Lower leg skin (tissue), 4 donors: ENCODE results near the gene N4BP2L1. TPM values are rescaled to one million over a fixed set of nuclear protein-coding genes. Genes with fewer than 3 reads are reported as not detected.
A peak's percentile ranks its signal among the peaks of the same experiment; 100 is the strongest.

ENCODE experiments used
- DNase-seq, 2 donors: peaks; one replicate each; pipeline ENCODE4 v3.0.0-alpha.2; 2019; ENCODE audit warnings: low spot score in 2 of 2
- H3K4me3 ChIP-seq: fragments of 200-600 bp; sonication (generic); 2 replicates; pipeline ENCODE4 v1.5.1; 2017; ENCODE audit warnings: mild to moderate bottlenecking, low read depth; ENCODE audit not compliant: poor library complexity, severe bottlenecking
- CTCF ChIP-seq, 3 donors: fragments of 450-650 bp; IDR thresholded peaks; one replicate each; pipeline ENCODE4 v1.5.1; 2016; ENCODE audit warnings: antibody characterized with exemption in 3 of 3, mild to moderate bottlenecking in 3 of 3, moderate library complexity in 2 of 3
- POLR2A ChIP-seq, 2 donors: fragments of 450-650 bp; IDR thresholded peaks; one replicate each; pipeline ENCODE4 v1.6.1; 2016 to 2017; ENCODE audit warnings: antibody characterized with exemption in 2 of 2, mild to moderate bottlenecking in 1 of 2, moderate library complexity in 1 of 2
- WGBS, 2 donors: methylation state at CpG; one replicate each; pipeline ENCODE4 v1.1.5; 2018; 5-methylcytosine and 5-hydroxymethylcytosine counted together
- intact Hi-C: fragments of 100-400 bp; cut with DNase I; formaldehyde crosslinking; loops from one replicate; pipeline ENCODE4 v1.15.0; 2023; ENCODE audit warnings: low total_unique reads
- total RNA-seq, 4 donors: library from RNA; depleted of rRNA; stranded (reverse); fragments of >200 nt; gene quantifications; one replicate each; pipeline ENCODE4 v1.1.0, GENCODE V29; 2016

The N4BP2L1 gene
- total RNA-seq, 4 donors from 2014 or later = 29.8 to 66.0 (median 46.3) TPM

- WGBS, 2 donors = 96 to 100% methylated on average over 2 of the region's 2 CpGs
- no peak overlapping the region for H3K4me3 ChIP-seq
- no peak for DNase-seq
- TF ChIP-seq CTCF (IDR thresholded peaks at IDR 0.05) (no peak), POLR2A (IDR thresholded peaks at IDR 0.05) (no peak)
- intact Hi-C loops = no loop called here
These were observed 17.5 kb upstream of the N4BP2L1 start for GRCh38 chr13:32445461-32445860.

GRCh38 chr13:32443111-32443510, 15.2 kb upstream of the N4BP2L1 start:
- TF ChIP-seq POLR2A (IDR thresholded peaks at IDR 0.05) (no peak), CTCF (IDR thresholded peaks at IDR 0.05) (no peak)
- DNase-seq = no peak
- 46 to 55% methylated on average over 2 of the region's 2 CpGs for WGBS, 2 donors
- intact Hi-C loops = no loop called here
- no peak overlapping the region for H3K4me3 ChIP-seq

- no peak overlapping the region for H3K4me3 ChIP-seq
- intact Hi-C loops = no loop called here
- DNase-seq = no peak
- WGBS, 2 donors = 86 to 89% methylated on average over 4 of the region's 4 CpGs
- TF ChIP-seq CTCF (IDR thresholded peaks at IDR 0.05) = no peak
- TF ChIP-seq POLR2A (IDR thresholded peaks at IDR 0.05) = no peak
These were observed 10.9 kb upstream of the N4BP2L1 start for GRCh38 chr13:32438871-32439270.

GRCh38 chr13:32432856-32433255, 4.9 kb upstream of the N4BP2L1 start:
- TF ChIP-seq CTCF (IDR thresholded peaks at IDR 0.05) = no peak
- no peak for TF ChIP-seq POLR2A (IDR thresholded peaks at IDR 0.05)
- intact Hi-C loops = no loop called here
- WGBS, 2 donors = 59 to 68% methylated on average over 3 of the region's 3 CpGs
- DNase-seq = peak in 1 of 2 donors; percentile 55
- H3K4me3 ChIP-seq = no peak overlapping the region

- DNase-seq = no peak
- TF ChIP-seq CTCF (IDR thresholded peaks at IDR 0.05) (no peak), POLR2A (IDR thresholded peaks at IDR 0.05) (no peak)
- 94 to 96% methylated on average over 5 of the region's 5 CpGs for WGBS, 2 donors
- no peak overlapping the region for H3K4me3 ChIP-seq
- intact Hi-C loops = no loop called here
These were observed 3.4 kb upstream of the N4BP2L1 start for GRCh38 chr13:32431361-32431760.

GRCh38 chr13:32430018-32430747, 2.3 kb upstream of the N4BP2L1 start:
- intact Hi-C loops = no loop called here
- H3K4me3 ChIP-seq = no peak overlapping the region
- DNase-seq = no peak
- 76 to 84% methylated on average over 6 of the region's 6 CpGs for WGBS, 2 donors
- TF ChIP-seq CTCF (IDR thresholded peaks at IDR 0.05) (no peak), POLR2A (IDR thresholded peaks at IDR 0.05) (no peak)
